Stimulated activated CD8-positive, alpha-beta memory T cell treated with anti-CD3 and anti-CD28 coated beads, Interleukin-4, amount 100 ng/mL, for 1 hour (primary cell): Measurements from ENCODE around the gene HEG1.

Experiments used
- DNase-seq, 2 donors: peaks; one replicate each; pipeline ENCODE4 v3.0.0-alpha.2; 2020; ENCODE audit warnings: low read depth in 2 of 2, low spot score in 1 of 2

Gene HEG1

GRCh38 chr3:124993466-124993865 lies 62.3 kb downstream of the HEG1 start:
- DNase-seq: no peak

DNA sequence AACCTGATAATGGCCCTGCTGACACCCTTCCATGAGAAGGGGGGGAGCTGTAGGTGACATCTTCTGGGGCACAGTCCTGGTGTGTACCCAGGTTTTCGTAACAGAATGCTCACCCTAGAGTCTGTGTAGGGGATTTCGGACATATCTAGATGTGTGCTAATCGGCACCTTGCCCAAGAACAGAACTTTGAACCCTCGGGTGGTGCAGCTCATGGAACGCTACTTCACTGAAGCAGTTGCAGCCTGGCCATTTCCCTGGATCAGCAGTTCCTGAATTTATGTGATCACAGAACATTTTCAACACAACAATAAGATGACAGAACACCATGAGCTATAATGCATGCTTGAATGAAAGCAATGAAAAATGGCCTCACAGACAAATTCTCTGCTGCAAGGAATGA lies 63.8 kb downstream of the HEG1 start:
- no peak for DNase-seq

DNA sequence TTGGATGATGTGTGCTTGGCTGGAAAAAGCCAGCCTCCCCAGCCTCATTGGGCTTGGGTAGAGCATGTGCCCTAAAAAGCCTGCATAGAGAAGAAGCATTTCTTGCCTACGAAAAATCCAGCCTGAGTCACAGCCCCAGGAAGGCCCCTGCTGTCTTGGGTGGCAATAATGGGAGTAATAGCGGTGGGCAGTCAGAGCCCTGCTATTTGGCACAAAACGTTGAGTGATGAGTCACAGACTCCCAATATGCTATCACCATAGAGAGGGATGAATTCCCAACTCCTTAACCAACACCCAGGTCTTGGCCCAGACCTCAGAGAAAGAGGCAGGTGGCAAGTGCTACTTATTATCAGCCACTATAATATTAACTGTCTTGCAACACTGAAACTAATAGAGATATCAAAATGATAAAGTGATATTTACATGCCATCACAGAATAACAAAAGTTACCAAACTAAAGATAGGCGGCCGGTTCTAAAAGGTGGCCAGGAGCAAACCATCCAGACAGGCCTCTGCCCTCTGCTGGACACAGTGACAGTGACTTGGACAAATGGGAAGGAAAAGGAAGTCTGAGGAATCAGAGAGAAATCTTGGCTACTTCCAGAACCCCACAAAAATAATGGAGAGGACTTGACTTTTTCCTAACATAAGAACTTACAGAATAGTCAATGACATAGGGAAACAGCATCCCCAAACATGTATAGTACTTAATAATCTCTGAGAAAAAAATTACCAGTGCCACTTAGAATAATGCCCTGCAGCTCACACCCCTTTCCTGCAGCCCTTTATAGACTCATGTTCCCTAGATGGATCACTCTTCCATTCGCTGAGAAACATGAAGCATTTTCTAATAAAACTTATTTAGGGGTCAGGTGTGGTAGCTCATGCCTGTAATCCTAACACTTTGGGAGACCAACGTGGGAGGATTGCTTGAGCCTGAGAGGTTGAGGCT lies 69.3 kb downstream of the HEG1 start:
- DNase-seq: no peak

- DNase-seq: no peak
Observed at GRCh38 chr3:124985349-124985748, 70.4 kb downstream of the HEG1 start.

DNA sequence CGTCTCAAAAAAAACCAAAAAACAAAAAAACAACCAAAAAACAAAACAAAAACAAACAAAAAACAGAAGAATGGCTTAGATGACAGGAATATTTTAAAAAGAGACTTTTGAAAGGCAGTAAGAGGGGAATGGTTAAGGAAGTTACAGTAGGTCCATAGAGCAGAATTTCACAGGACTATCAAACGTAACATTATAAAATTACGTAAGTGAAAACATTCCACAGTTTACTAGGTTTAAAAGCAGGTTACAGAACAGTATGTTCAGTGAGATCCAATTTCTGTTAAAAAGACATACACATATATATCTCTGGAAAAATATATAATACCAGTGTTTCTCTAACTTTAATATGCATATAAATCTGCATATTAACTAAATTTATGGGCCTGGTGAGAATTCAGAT lies 71.0 kb downstream of the HEG1 start:
- no peak for DNase-seq

- no peak for DNase-seq
Observed at GRCh38 chr3:124982855-124983254, 72.9 kb downstream of the HEG1 start.

- DNase-seq: no peak
Observed at GRCh38 chr3:124981472-124981871, 74.3 kb downstream of the HEG1 start.

- no peak for DNase-seq
Observed at GRCh38 chr3:124978627-124979026, 77.2 kb downstream of the HEG1 start.

- DNase-seq: no peak
Observed at GRCh38 chr3:124976383-124976782, 79.4 kb downstream of the HEG1 start.

- DNase-seq: no peak
Observed at GRCh38 chr3:124974691-124975090, 81.1 kb downstream of the HEG1 start.

DNA sequence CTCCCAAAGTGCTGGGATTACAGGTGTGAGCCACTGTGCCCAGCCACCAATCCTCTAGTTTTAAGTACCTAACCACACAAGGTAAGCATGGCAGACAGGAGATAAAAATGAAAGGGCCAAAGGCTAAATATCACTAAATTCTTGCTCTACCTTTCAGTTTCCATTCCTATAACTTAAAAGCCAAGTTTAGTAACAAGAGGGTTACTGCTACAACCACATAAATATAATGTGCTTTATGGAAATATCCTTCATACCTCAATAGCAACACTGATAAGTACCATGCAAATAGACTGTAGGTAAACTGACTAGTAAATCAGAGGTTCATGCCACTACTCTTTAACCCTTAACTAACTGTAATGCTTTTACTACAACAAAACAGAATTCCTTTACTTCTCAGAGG lies 82.5 kb downstream of the HEG1 start:
- DNase-seq: no peak

DNA sequence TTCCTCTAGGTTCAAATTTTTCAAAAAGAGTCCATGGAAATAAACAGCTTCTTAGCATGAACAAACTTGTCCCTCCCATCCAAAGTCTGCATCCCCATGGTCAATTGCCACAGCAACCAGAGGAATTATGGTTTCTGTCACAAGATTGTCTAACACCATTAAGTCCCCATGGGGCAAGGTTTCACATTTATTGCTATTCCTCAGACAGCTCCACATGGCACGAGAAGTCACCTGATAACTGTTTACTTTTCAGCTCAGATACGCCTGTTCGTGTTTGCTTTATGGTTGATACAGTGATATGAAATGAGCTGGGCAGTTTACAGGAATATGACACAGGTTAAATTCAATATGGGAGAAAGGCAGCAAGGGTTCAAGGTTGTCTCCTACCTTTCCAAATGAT lies 83.3 kb downstream of the HEG1 start:
- DNase-seq: no peak

DNA sequence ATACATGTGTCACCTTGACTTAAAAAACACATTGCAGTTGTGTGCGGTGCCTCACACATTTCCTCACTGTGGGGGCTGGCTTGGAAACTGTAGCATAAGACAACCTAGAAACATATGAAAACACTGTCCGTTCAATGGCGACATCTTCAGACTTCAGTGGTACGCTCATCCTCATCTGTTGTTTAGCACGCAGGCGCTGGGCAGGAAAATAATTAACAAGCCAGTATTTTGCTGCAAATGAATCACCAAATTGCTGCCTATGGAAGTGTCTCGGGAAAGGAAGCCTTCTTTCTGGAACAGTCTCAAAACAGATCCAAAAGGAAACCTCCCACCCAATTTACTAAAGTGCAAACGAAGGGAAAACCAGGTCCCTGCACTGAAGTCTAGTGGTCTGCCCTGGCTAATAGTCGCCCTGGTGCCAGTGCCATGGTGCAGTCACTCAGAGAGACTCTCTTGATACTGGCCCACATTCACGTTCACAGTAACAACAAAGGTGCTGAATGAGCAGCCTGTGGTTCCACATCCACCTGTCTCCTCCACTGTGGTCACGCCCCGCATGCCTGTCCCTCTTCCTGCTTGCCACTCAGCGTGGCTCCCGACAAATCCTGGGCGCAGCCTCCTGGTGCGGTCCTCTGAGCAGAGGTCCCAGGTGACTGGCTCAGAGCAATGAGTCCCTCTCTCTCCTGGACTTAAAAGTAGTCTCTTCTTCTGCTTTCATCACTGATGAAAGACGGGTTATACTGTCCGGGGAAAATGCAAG lies 85.7 kb downstream of the HEG1 start:
- DNase-seq: no peak

DNA sequence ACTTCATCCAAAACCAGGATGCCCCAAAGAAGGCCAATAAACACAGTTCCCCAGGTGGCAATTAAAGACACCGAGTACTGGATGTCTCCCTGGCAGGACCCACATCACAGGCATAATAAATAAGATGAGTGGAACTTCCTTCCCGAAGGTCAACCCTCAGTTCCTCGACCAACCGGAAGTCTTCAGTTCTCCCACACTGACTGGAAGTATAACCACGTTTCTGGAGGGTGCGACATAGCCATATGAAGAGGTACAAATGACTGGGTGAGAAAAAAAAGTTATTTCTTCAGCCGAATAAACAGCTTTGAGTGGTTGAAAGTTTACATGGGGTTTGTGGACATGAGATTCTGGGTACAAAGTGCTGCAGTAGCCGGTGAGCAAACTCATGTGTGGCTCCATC lies 86.6 kb downstream of the HEG1 start:
- no peak for DNase-seq

DNA sequence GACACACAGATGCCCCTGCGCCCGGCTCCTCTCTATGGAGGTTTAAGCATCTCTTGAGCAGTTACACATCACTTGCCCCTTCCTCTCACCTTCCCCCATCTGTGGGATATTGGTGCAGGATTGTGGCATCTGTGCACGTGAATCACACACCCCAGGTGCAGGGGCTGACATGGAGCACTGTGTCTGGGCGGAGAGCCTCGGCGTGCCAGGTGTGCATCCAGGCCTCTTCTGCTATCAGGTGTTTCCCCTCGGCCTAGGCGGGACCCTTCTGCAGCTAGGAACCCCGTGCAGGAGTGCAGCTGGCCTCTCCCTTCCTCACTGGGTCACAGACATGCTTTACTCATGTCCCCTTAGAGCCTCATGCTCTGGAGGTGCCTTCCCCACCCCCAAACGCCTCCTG lies 87.8 kb downstream of the HEG1 start:
- no peak for DNase-seq

GRCh38 chr3:124966521-124967445 lies 89.0 kb downstream of the HEG1 start:
- no peak for DNase-seq

- DNase-seq: no peak
Observed at GRCh38 chr3:124965413-124965812, 90.4 kb downstream of the HEG1 start.

DNA sequence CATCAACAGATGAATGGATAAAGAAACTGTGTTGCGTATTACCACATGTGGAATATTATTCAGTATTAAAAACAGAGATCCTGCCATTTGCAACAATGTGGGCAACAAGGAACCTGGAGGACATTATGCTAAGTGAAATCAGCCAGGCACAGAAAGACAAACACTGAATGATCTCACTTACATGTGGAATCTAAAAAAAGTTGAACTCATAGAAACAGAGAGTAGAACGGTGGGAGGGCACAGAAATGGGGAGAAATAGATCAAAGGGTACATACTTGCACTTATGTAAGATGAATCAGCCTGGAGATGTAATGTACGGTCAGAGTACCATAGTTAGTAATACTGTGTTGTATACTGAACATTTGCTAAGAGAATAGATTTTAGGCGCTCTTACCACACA lies 91.4 kb downstream of the HEG1 start:
- no peak for DNase-seq

DNA sequence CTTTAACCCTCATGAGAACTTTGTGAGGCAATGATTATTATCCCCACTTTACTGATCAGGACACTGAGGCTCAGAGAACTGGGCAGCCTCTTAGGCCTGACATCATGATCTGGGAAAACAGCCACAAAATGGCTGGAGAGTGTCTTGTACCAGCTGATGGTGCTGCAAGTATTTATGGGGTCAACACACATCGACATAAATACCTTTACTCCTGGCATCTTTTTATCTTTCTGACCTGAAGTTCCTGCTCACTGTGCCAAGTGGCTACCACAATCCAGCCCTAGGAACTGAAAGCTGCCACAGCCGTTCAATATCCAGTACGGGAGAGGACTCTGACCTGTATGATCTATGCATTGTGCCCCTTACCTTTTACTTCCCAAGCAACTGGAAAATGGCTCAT lies 92.0 kb downstream of the HEG1 start:
- DNase-seq: no peak

GRCh38 chr3:124962403-124962940 lies 93.3 kb downstream of the HEG1 start:
- DNase-seq: no peak

GRCh38 chr3:124960698-124961097 lies 95.1 kb downstream of the HEG1 start:
- DNase-seq: no peak
